Measurements from ENCODE around the gene APOL5. TPM values are rescaled to one million over a fixed set of nuclear protein-coding genes. Genes with fewer than 3 reads are reported as not detected.

Gene APOL5
- total and polyA plus RNA-seq, 4 donors, result 0.43 TPM; not detected in 3

DNA sequence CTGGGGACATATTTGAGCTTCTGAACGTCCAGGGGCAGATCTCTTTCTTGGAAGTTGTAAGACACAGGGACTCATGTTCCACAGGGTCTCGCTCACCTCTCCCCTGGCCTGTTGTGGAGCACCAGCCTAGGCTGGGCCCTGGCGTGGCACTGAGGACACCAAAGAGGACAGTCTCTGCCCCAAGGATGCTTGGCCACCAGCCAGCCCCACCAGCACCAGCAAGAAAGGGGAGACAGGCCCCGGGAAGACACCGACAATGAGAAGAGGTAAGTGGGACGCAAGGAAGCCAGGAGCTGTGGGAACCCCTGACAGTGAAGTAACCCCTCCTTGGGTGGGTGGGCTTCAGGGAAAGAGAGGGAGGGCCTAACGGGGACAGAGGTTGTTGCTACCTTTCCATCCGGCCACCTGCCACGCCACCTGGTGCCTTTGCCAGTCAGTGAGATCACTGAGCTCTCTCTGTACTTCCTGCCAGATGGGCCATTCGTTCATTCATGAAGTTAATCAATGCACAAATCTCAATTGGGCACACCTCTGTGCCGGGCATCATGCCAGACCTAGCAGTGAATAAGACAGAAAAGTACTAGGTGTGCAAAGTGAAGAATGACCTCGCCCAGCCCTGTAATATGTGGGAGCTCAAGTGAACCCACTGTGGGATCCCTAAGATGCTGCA, 11.1 kb downstream of the APOL5 start:
- 75% methylated on average over 12 of the region's 12 CpGs for WGBS
- H3K27ac ChIP-seq (ENCODE audit: low read depth in 1 of 2, low read length in 2 of 2), result no peak overlapping the region
- H3K27me3 ChIP-seq (ENCODE audit: control insufficient read depth in 4 of 4, insufficient read depth in 4 of 4, low read length in 3 of 4), result no peaks in the 10 kb centered on the region

DNA sequence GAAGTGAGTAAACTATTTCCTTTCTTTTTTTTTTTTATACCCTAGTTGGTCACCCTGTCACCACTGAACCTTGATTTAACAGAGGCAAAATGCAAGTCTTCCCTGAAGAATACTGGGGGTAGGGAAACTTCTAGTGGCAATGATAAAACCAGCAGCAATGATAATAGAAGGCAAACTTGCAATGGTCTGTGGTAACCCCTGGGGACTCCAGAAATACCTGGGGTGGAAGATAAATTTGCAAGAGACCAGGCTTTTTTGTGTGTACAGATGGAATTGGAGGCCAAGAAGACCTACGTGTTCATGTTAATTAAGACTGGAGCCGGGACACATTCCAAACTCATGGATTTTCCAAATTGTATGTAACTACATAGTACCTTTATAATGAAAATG, 11.6 kb downstream of the APOL5 start:
- Histone ChIP-seq H3K27me3 (ENCODE audit: control insufficient read depth in 4 of 4, insufficient read depth in 4 of 4, low read length in 3 of 4) (no peaks in the 10 kb centered on the region), H3K9me3 (ENCODE audit: control insufficient read depth in 4 of 4, low read length in 3 of 4) (no peaks in the 10 kb centered on the region), H3K36me3 (ENCODE audit: control insufficient read depth in 4 of 4, insufficient read depth in 3 of 4, low read depth in 1 of 4, low read length in 3 of 4) (no peaks in the 10 kb centered on the region), H3K4me1 (ENCODE audit: control insufficient read depth in 4 of 4, insufficient read depth in 4 of 4, low read length in 3 of 4) (peaks cover 0 to 9% (median 5%) of the 10 kb centered on the region in 4 donors), H3K27ac (ENCODE audit: low read depth in 1 of 2, low read length in 2 of 2) (no peak overlapping the region), H3K4me3 (ENCODE audit: low read depth in 1 of 3, low read length in 3 of 3) (no peak overlapping the region), H3K9ac (ENCODE audit: low read depth in 1 of 2, low read length in 2 of 2) (no peak overlapping the region)
- DNase-seq (ENCODE audit: low spot score), result no peak
- 96% methylated on average over 2 of the region's 2 CpGs for WGBS
- TF ChIP-seq SP1 (IDR thresholded peaks at IDR 0.05) (no peak), NR2F2 (IDR thresholded peaks at IDR 0.05) (no peak), HNF4G (IDR thresholded peaks at IDR 0.05) (no peak), RAD21 (IDR thresholded peaks at IDR 0.05) (no peak)

More for the DNA sequence above, 11.1 kb downstream of the APOL5 start:
- TF ChIP-seq, protein P1, sequence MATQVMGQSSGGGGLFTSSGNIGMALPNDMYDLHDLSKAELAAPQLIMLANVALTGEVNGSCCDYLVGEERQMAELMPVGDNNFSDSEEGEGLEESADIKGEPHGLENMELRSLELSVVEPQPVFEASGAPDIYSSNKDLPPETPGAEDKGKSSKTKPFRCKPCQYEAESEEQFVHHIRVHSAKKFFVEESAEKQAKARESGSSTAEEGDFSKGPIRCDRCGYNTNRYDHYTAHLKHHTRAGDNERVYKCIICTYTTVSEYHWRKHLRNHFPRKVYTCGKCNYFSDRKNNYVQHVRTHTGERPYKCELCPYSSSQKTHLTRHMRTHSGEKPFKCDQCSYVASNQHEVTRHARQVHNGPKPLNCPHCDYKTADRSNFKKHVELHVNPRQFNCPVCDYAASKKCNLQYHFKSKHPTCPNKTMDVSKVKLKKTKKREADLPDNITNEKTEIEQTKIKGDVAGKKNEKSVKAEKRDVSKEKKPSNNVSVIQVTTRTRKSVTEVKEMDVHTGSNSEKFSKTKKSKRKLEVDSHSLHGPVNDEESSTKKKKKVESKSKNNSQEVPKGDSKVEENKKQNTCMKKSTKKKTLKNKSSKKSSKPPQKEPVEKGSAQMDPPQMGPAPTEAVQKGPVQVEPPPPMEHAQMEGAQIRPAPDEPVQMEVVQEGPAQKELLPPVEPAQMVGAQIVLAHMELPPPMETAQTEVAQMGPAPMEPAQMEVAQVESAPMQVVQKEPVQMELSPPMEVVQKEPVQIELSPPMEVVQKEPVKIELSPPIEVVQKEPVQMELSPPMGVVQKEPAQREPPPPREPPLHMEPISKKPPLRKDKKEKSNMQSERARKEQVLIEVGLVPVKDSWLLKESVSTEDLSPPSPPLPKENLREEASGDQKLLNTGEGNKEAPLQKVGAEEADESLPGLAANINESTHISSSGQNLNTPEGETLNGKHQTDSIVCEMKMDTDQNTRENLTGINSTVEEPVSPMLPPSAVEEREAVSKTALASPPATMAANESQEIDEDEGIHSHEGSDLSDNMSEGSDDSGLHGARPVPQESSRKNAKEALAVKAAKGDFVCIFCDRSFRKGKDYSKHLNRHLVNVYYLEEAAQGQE (IDR thresholded peaks at IDR 0.05), result no peak
- TF ChIP-seq CTCF (IDR thresholded peaks at IDR 0.05; ENCODE audit: low read depth, low read length, missing input control) (no peak), HNF4A (conservative IDR thresholded peaks at IDR 0.05) (no peak), GABPA (IDR thresholded peaks at IDR 0.05 in 1 of 2, conservative IDR thresholded peaks at IDR 0.05 in 1 of 2) (no peak), TAF1 (conservative IDR thresholded peaks at IDR 0.05) (no peak), YY1 (IDR thresholded peaks at IDR 0.05) (no peak), RXRA (IDR thresholded peaks at IDR 0.05) (no peak)
- TF ChIP-seq, protein P2, sequence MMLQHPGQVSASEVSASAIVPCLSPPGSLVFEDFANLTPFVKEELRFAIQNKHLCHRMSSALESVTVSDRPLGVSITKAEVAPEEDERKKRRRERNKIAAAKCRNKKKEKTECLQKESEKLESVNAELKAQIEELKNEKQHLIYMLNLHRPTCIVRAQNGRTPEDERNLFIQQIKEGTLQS (IDR thresholded peaks at IDR 0.05), result no peak
- TF ChIP-seq, protein P3, sequence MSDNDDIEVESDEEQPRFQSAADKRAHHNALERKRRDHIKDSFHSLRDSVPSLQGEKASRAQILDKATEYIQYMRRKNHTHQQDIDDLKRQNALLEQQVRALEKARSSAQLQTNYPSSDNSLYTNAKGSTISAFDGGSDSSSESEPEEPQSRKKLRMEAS (IDR thresholded peaks at IDR 0.05), result no peak
- DNase-seq (ENCODE audit: low spot score), result no peak
- peaks cover 0 to 4% (median 2%) of the 10 kb centered on the region in 4 donors for H3K4me1 ChIP-seq (ENCODE audit: control insufficient read depth in 4 of 4, insufficient read depth in 4 of 4, low read length in 3 of 4)
- no peak overlapping the region for H3K9ac ChIP-seq (ENCODE audit: low read depth in 1 of 2, low read length in 2 of 2)
- H3K36me3 ChIP-seq (ENCODE audit: control insufficient read depth in 4 of 4, insufficient read depth in 3 of 4, low read depth in 1 of 4, low read length in 3 of 4), result no peaks in the 10 kb centered on the region
- H3K9me3 ChIP-seq (ENCODE audit: control insufficient read depth in 4 of 4, low read length in 3 of 4), result no peaks in the 10 kb centered on the region
- no peak overlapping the region for H3K4me3 ChIP-seq (ENCODE audit: low read depth in 1 of 3, low read length in 3 of 3)
